Lower lobe of right lung (tissue), 2 donors: ENCODE measurements around the gene MAN2A1. TPM values are rescaled to one million over a fixed set of nuclear protein-coding genes. Genes with fewer than 3 reads are reported as not detected.

Experiments used
- ATAC-seq, 2 donors: fragments of 200-7000 bp; cut with Tn5 transposase; one replicate each; pipeline ENCODE4 v1.9.1; 2020 to 2022; ENCODE audit warnings: mild to moderate bottlenecking in 2 of 2, moderate library complexity in 2 of 2
- DNase-seq: peaks from one replicate; pipeline ENCODE4 v3.0.0-alpha.2; 2020
- H3K27ac ChIP-seq: fragments of 200-600 bp; one replicate; pipeline ENCODE4 v1.8.0; 2022
- H3K27me3 ChIP-seq: fragments of 200-600 bp; one replicate; pipeline ENCODE4 v1.8.0; 2022; ENCODE audit warnings: low read depth
- H3K36me3 ChIP-seq: fragments of 200-600 bp; one replicate; pipeline ENCODE4 v1.8.0; 2022; ENCODE audit warnings: mild to moderate bottlenecking
- H3K4me1 ChIP-seq: fragments of 200-600 bp; one replicate; pipeline ENCODE4 v1.8.0; 2022
- H3K4me3 ChIP-seq: fragments of 200-600 bp; one replicate; pipeline ENCODE4 v1.8.0; 2022; ENCODE audit warnings: mild to moderate bottlenecking
- H3K9me3 ChIP-seq: fragments of 200-600 bp; one replicate; pipeline ENCODE4 v1.8.0; 2022
- CTCF ChIP-seq: fragments of 200-600 bp; IDR thresholded peaks from one replicate; pipeline ENCODE4 v1.8.0; 2022; ENCODE audit warnings: antibody characterized with exemption, mild to moderate bottlenecking
- intact Hi-C: fragments of 100-400 bp; cut with DNase I; formaldehyde crosslinking; loops from one replicate; pipeline ENCODE4 v1.11.0; 2022
- total RNA-seq: library from RNA; stranded (reverse); fragmentation: NEBNext Ultra II Directional; extraction: Animal tissue kit (Norgen Biotek cat#: 25700); gene quantifications from one replicate; pipeline ENCODE4 v1.2.1, GENCODE V29; 2021
- donor health status: DM: no; HTN: yes; CAD: no; lungs with severe emphysema.

The MAN2A1 gene
- total RNA-seq, 1 donor from 2014 or later, result 42.9 TPM

GRCh38 chr5:109693535-109694400 is 4.0 kb downstream of the MAN2A1 start:
- H3K4me1 ChIP-seq, result peaks cover 57% of the 10 kb centered on the region
- H3K27ac ChIP-seq, result no peak overlapping the region
- intact Hi-C loops, result no loop called here
- no peak for ATAC-seq
- H3K4me3 ChIP-seq, result no peak overlapping the region
- no peak for TF ChIP-seq CTCF
- H3K9me3 ChIP-seq, result no peaks in the 10 kb centered on the region
- H3K36me3 ChIP-seq, result no peaks in the 10 kb centered on the region
- H3K27me3 ChIP-seq, result no peaks in the 10 kb centered on the region
- no peak for DNase-seq

DNA sequence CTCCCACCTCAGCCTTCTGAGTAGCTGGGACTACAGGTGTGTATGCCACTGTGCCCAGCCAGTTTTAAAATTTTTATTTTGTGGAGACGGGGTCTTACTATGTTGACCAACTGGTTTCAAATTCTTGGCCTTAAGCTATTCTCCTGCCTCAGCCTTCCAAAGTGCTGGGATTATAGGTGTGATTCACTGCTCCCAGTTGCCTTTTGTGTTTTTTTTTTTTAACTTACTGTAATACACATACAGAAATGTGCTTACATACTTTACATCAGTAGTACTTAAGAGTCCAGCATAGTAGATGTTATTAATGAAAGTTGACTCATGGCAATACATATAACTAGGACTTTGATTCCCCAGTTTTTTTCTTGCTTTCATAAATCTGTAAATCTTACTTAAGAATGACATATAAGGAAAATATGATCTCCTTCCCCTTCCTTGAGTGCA is 4.7 kb downstream of the MAN2A1 start:
- ATAC-seq, result no peak
- intact Hi-C loops, result no loop called here
- no peak for TF ChIP-seq CTCF
- no peak for DNase-seq
- Histone ChIP-seq H3K27ac (no peak overlapping the region), H3K4me1 (peaks cover 57% of the 10 kb centered on the region), H3K27me3 (no peaks in the 10 kb centered on the region), H3K4me3 (no peak overlapping the region), H3K36me3 (no peaks in the 10 kb centered on the region), H3K9me3 (no peaks in the 10 kb centered on the region)

DNA sequence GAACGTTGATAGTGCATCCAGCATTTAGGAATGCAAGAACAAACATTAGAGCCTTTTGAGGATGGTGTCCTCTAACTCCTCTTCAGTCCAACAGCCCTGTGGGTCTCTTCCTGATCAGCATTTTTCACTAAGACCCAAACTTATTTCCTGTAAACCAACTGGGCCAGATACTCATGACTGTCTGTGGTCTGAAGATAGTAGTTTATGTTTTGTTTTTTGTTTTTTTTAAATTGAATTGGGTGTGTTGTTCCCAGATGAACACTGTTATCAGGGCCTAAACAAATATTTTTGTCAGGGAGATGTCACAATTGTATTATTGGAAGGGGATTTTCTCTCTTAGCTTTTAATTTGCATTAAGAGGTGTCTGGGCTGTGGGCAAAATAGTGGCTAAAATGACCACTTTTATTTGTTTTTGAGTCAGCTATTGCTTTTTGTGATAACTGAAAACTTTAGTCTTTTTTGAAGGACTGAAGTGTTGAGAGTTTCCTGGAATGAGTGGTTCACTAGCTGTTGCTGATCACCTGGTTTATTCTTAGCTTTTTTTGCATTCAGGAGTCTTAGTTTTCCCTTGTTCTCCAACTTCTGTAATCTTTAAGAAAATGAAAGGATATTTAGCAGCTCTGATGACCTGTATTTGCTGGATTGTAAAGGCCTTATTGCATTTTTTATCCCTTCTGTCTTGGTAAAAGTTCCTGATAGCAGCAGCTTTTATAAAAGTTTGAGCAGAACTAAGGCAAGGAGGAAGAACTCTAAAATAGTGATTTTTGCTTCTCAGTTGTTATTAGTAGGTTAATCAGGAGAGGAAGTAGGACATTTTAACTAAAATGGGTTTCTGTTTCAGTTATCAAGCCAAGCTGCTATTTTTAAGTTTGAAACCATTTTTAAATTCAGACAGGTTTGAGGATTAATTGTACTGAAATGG is 5.5 kb downstream of the MAN2A1 start:
- Histone ChIP-seq H3K4me3 (no peak overlapping the region), H3K27ac (peak overlapping the region; percentile 33), H3K4me1 (peaks cover 57% of the 10 kb centered on the region), H3K36me3 (no peaks in the 10 kb centered on the region), H3K9me3 (no peaks in the 10 kb centered on the region), H3K27me3 (no peaks in the 10 kb centered on the region)
- intact Hi-C loops, result no loop called here
- TF ChIP-seq CTCF, result no peak
- DNase-seq, result no peak
- no peak for ATAC-seq

DNA sequence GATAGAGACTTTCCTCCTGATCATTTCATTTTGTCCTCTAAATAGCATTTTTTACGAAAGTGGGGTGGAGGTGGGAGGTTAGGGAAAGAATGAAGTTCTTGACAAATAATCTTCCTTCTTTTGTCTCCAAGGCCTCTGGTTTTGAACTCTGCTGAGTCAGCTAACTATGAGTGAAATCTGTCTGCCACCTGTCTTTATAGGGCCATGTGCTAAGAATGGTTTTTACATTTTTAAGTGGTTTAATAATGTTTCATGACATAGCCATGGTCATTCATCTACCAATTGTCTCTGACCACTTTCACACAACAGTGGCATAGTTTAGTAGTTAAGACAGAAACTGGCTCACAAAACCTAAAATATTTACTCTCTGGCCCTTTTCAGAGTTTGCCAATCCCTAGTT is 7.6 kb downstream of the MAN2A1 start:
- H3K4me1 ChIP-seq, result peaks cover 47% of the 10 kb centered on the region
- no peaks in the 10 kb centered on the region for H3K9me3 ChIP-seq
- intact Hi-C loops, result no loop called here
- no peak overlapping the region for H3K4me3 ChIP-seq
- H3K27me3 ChIP-seq, result no peaks in the 10 kb centered on the region
- DNase-seq (no peak), ATAC-seq (no peak)
- H3K36me3 ChIP-seq, result no peaks in the 10 kb centered on the region
- TF ChIP-seq CTCF, result no peak
- no peak overlapping the region for H3K27ac ChIP-seq

- Histone ChIP-seq H3K36me3 (no peaks in the 10 kb centered on the region), H3K4me1 (peaks cover 22% of the 10 kb centered on the region), H3K9me3 (no peaks in the 10 kb centered on the region), H3K4me3 (no peak overlapping the region), H3K27ac (no peak overlapping the region), H3K27me3 (no peaks in the 10 kb centered on the region)
- DNase-seq, result no peak
- no peak for TF ChIP-seq CTCF
- intact Hi-C loops, result no loop called here
- ATAC-seq, result no peak
Measured at GRCh38 chr5:109700516-109701153, 10.9 kb downstream of the MAN2A1 start.
